Adrenal gland (tissue), 5 donors: Measurements from ENCODE around the gene IKZF4.

ENCODE experiments used
- POLR2A ChIP-seq, 2 donors: fragments of 450-650 bp; IDR thresholded peaks; one replicate each; pipeline ENCODE4 v1.6.1; 2017; ENCODE audit warnings: antibody characterized with exemption in 2 of 2, mild to moderate bottlenecking in 2 of 2, moderate library complexity in 1 of 2
- TF ChIP-seq, protein P1 (sequence below), 6 experiments: fragments of 450-650 bp in 4 of 6; fragments of 200-600 bp in 2 of 6; sonication (generic) in 1 of 6; IDR thresholded peaks; 1 replicate in 5 of 6; 2 replicates in 1 of 6; pipeline versions ENCODE4 v1.5.1 to v1.8.0; 2016 to 2021; ENCODE audit warnings: antibody characterized with exemption in 6 of 6, mild to moderate bottlenecking in 2 of 6, moderate library complexity in 1 of 6
- donor health status: DM: no; HTN: no; CAD: no.

- TF ChIP-seq, protein P1, sequence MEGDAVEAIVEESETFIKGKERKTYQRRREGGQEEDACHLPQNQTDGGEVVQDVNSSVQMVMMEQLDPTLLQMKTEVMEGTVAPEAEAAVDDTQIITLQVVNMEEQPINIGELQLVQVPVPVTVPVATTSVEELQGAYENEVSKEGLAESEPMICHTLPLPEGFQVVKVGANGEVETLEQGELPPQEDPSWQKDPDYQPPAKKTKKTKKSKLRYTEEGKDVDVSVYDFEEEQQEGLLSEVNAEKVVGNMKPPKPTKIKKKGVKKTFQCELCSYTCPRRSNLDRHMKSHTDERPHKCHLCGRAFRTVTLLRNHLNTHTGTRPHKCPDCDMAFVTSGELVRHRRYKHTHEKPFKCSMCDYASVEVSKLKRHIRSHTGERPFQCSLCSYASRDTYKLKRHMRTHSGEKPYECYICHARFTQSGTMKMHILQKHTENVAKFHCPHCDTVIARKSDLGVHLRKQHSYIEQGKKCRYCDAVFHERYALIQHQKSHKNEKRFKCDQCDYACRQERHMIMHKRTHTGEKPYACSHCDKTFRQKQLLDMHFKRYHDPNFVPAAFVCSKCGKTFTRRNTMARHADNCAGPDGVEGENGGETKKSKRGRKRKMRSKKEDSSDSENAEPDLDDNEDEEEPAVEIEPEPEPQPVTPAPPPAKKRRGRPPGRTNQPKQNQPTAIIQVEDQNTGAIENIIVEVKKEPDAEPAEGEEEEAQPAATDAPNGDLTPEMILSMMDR (IDR thresholded peaks at IDR 0.05) = no peak
- TF ChIP-seq POLR2A (IDR thresholded peaks at IDR 0.05) = no peak
Observed at GRCh38 chr12:56031987-56032386, 11.1 kb downstream of the IKZF4 start.
